Measurements from ENCODE around the gene VSTM4.

- no peak for TF ChIP-seq EZH2 (IDR thresholded peaks at IDR 0.05; ENCODE audit: borderline replicate concordance)
- TF ChIP-seq CTCF (IDR thresholded peaks at IDR 0.05; ENCODE audit: poor library complexity): no peak
Measured at GRCh38 chr10:49139846-49140195, 24.5 kb upstream of the VSTM4 start.

All from hepatocyte (in vitro differentiated cells).